Loucy (cell line): ENCODE results near the gene WWOX.

Experiments used
- H2AFZ ChIP-seq: fragments of 200-600 bp; sonication (generic); 2 replicates; pipeline ENCODE4 v1.6.0; 2016; ENCODE audit warnings: antibody characterized with exemption, mild to moderate bottlenecking, low read length, moderate library complexity
- H3F3A ChIP-seq: fragments of 200-600 bp; 2 replicates; pipeline ENCODE4 v1.6.0; 2016; ENCODE audit warnings: antibody characterized with exemption, low read depth, mild to moderate bottlenecking
- H3K27me3 ChIP-seq: fragments of 200-600 bp; sonication (generic); 2 replicates; pipeline ENCODE4 v1.6.1; 2014; ENCODE audit warnings: low read length, mild to moderate bottlenecking; ENCODE audit not compliant: insufficient read depth, poor library complexity, severe bottlenecking
- H3K36me3 ChIP-seq: fragments of 200-600 bp; sonication (generic); 2 replicates; pipeline ENCODE4 v1.6.1; 2016; ENCODE audit warnings: low read length; ENCODE audit not compliant: insufficient read depth
- H3K4me1 ChIP-seq: fragments of 200-600 bp; sonication (generic); 2 replicates; pipeline ENCODE4 v1.5.1; 2014; ENCODE audit warnings: low read length, mild to moderate bottlenecking; ENCODE audit not compliant: insufficient read depth, poor library complexity, severe bottlenecking
- H3K4me2 ChIP-seq: fragments of 200-600 bp; sonication (generic); 2 replicates; pipeline ENCODE4 v1.6.0; 2014; ENCODE audit warnings: antibody characterized with exemption, low read length, low read depth, mild to moderate bottlenecking; ENCODE audit not compliant: poor library complexity, severe bottlenecking
- H3K4me3 ChIP-seq: fragments of 200-600 bp; sonication (generic); 2 replicates; pipeline ENCODE4 v1.5.1; 2014; ENCODE audit warnings: low read length, mild to moderate bottlenecking, mixed read lengths; ENCODE audit not compliant: poor library complexity, severe bottlenecking
- H3K79me2 ChIP-seq: fragments of 200-600 bp; sonication (generic); 2 replicates; pipeline ENCODE4 v1.6.1; 2014; ENCODE audit warnings: low read length; ENCODE audit not compliant: insufficient read depth
- H3K9ac ChIP-seq: fragments of 200-600 bp; sonication (generic); 2 replicates; pipeline ENCODE4 v1.6.0; 2014; ENCODE audit warnings: mild to moderate bottlenecking, low read depth, low read length, moderate library complexity; ENCODE audit not compliant: poor library complexity, severe bottlenecking
- H3K9me2 ChIP-seq: fragments of 200-600 bp; sonication (generic); replicated peaks from 2 replicates; pipeline ENCODE4 v1.6.1; 2016; ENCODE audit warnings: low read depth, low read length, mixed read lengths
- H3K9me3 ChIP-seq: fragments of 200-600 bp; sonication (generic); 2 replicates; pipeline ENCODE4 v1.6.1; 2014; ENCODE audit warnings: mild to moderate bottlenecking, antibody characterized with exemption, low read length, low read depth; ENCODE audit not compliant: insufficient read depth
- H4K20me1 ChIP-seq: fragments of 200-600 bp; sonication (generic); 2 replicates; pipeline ENCODE4 v1.6.0; 2014; ENCODE audit warnings: antibody characterized with exemption, low read length, mild to moderate bottlenecking; ENCODE audit not compliant: insufficient read depth, poor library complexity, severe bottlenecking
- CTCF ChIP-seq: fragments of 200-600 bp; sonication (generic); conservative IDR thresholded peaks from 2 replicates; pipeline ENCODE4 v1.5.1; 2014; ENCODE audit warnings: mild to moderate bottlenecking, antibody characterized with exemption, low read length
- EZH2phosphoT487 ChIP-seq: fragments of 200-600 bp; IDR thresholded peaks from 2 replicates; pipeline ENCODE4 v1.6.1; 2018; ENCODE audit warnings: antibody characterized with exemption, mild to moderate bottlenecking, moderate library complexity, borderline replicate concordance

Gene WWOX

DNA sequence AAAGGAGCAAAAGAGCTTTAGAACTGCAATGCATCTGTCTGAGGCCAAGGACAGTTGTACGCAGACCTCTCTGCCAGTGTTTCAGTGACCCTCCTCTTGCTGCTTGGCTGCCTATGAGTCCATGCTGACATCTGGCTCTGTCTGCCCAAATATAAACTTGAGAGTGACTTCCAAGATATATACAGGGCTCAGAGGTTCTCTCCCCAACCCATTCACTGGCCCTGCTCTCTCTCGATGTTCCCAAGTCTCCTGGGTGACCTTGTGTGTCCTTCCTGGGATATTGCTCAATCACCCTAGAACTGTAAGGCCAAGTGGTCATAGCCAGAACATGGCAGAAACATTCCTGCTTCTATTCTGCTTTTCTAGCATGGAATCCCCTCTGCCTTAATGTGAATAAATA is 716.3 kb downstream of the WWOX start:
- no peak overlapping the region for H3K9ac ChIP-seq
- H3K9me3 ChIP-seq, result no peaks in the 10 kb centered on the region
- H3F3A ChIP-seq, result no peaks in the 10 kb centered on the region
- H3K4me1 ChIP-seq, result no peaks in the 10 kb centered on the region
- no peaks in the 10 kb centered on the region for H4K20me1 ChIP-seq
- no peak for TF ChIP-seq CTCF
- TF ChIP-seq EZH2phosphoT487, result no peak
- no peak overlapping the region for H2AFZ ChIP-seq
- no peaks in the 10 kb centered on the region for H3K9me2 ChIP-seq
- H3K4me3 ChIP-seq, result no peak overlapping the region
- H3K36me3 ChIP-seq, result no peaks in the 10 kb centered on the region
- no peaks in the 10 kb centered on the region for H3K79me2 ChIP-seq
- no peaks in the 10 kb centered on the region for H3K27me3 ChIP-seq
- H3K4me2 ChIP-seq, result no peak overlapping the region

DNA sequence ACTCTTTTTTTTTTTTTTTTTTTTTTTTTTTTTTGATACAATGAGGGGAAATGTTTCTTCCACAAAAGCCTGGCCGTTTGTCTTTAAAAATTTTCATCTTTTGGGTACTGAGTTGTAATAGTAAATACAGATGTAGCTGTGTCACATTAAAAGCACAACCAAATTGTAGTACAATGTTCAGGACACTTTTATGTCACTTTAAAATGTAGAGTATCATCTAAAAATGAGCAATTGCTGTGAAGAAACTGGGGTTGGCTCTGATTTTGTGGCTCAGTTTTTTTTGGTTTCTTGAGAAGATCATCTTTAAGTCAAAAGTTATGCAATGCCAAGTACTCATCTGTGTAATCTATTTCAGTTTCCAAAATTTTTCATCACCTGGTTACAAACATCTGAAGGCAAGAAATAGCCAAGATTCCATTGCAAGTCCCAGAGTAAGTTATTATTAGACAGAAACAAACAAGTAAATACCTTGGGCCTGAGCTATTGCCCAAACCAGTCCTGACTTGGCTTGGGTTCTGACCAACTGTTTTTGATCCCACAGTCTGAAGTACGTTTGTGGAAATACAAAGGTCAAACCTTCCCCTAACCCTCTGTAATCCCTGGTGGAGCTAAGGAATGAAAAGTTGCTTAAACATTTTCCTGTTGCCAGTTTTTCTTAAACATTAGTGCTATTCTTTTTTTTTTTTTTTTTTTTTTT is 717.2 kb downstream of the WWOX start:
- Histone ChIP-seq H2AFZ (no peak overlapping the region), H4K20me1 (no peaks in the 10 kb centered on the region), H3K4me1 (no peaks in the 10 kb centered on the region), H3K4me2 (no peak overlapping the region), H3K36me3 (no peaks in the 10 kb centered on the region), H3K9me3 (no peaks in the 10 kb centered on the region), H3K27me3 (no peaks in the 10 kb centered on the region), H3K79me2 (no peaks in the 10 kb centered on the region), H3K9ac (no peak overlapping the region), H3K4me3 (no peak overlapping the region), H3K9me2 (no peaks in the 10 kb centered on the region), H3F3A (no peaks in the 10 kb centered on the region)
- no peak for TF ChIP-seq EZH2phosphoT487
- TF ChIP-seq CTCF, result no peak

DNA sequence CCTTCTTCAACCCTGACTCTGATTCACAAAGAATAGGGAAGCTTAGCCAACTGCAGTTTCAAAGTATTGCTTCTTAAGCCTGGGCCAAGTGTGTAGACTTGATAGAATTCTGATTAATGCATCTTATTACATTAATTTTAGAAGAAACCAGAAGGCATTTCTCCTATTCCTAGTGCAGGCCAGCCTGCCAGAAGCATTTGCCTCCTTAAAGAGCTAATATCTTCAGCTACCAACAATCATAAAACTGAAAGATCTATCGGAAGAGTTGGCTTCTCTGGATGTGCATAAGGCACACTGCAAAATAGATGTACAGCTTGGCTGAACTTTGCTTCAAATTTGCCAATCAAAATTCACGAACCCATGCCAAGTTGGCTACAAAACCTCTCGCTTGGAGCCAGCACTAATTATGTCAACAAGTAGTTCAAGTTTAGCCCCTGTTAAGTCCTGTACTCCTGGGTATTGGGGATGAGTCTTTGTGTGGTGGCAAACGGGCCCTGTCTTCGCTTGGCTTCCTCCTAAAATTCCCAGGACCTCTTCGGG is 717.8 kb downstream of the WWOX start:
- no peaks in the 10 kb centered on the region for H3K79me2 ChIP-seq
- no peak overlapping the region for H3K4me3 ChIP-seq
- no peak overlapping the region for H3K9ac ChIP-seq
- H3K4me2 ChIP-seq, result no peak overlapping the region
- no peaks in the 10 kb centered on the region for H3K36me3 ChIP-seq
- H3K4me1 ChIP-seq, result no peaks in the 10 kb centered on the region
- no peaks in the 10 kb centered on the region for H3K27me3 ChIP-seq
- H3F3A ChIP-seq, result no peaks in the 10 kb centered on the region
- H2AFZ ChIP-seq, result no peak overlapping the region
- no peaks in the 10 kb centered on the region for H3K9me2 ChIP-seq
- TF ChIP-seq EZH2phosphoT487, result no peak
- TF ChIP-seq CTCF, result no peak
- no peaks in the 10 kb centered on the region for H3K9me3 ChIP-seq
- H4K20me1 ChIP-seq, result no peaks in the 10 kb centered on the region
